Neural cell (in vitro differentiated cells): ENCODE results near the gene KRTAP10-3.

Source experiments
- POLR2AphosphoS5 ChIP-seq: IDR thresholded peaks from 2 replicates; pipeline ENCODE4 v1.6.1; 2012
- RAD21 ChIP-seq: fragments of 450-650 bp; conservative IDR thresholded peaks from 2 replicates; pipeline ENCODE4 v1.6.1; 2014; ENCODE audit warnings: antibody characterized with exemption, mild to moderate bottlenecking, moderate library complexity
- TAF1 ChIP-seq: IDR thresholded peaks from 2 replicates; pipeline ENCODE4 v1.6.1; 2012; ENCODE audit warnings: low read depth
- TF ChIP-seq, protein P1 (sequence below): fragments of 450-650 bp; IDR thresholded peaks from 2 replicates; pipeline ENCODE4 v1.5.1; 2014; ENCODE audit warnings: antibody characterized with exemption, mild to moderate bottlenecking, moderate library complexity; ENCODE audit not compliant: poor library complexity, severe bottlenecking

- TF ChIP-seq, protein P1, sequence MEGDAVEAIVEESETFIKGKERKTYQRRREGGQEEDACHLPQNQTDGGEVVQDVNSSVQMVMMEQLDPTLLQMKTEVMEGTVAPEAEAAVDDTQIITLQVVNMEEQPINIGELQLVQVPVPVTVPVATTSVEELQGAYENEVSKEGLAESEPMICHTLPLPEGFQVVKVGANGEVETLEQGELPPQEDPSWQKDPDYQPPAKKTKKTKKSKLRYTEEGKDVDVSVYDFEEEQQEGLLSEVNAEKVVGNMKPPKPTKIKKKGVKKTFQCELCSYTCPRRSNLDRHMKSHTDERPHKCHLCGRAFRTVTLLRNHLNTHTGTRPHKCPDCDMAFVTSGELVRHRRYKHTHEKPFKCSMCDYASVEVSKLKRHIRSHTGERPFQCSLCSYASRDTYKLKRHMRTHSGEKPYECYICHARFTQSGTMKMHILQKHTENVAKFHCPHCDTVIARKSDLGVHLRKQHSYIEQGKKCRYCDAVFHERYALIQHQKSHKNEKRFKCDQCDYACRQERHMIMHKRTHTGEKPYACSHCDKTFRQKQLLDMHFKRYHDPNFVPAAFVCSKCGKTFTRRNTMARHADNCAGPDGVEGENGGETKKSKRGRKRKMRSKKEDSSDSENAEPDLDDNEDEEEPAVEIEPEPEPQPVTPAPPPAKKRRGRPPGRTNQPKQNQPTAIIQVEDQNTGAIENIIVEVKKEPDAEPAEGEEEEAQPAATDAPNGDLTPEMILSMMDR = no peak
- TF ChIP-seq RAD21 (no peak), TAF1 (no peak), POLR2AphosphoS5 (no peak)
Observed at GRCh38 chr21:44556879-44557278, 1.7 kb downstream of the KRTAP10-3 start.
